GM19240 (cell line): Measurements from ENCODE around the gene YJEFN3.

Source experiments
- DNase-seq: peaks from one replicate; pipeline ENCODE4 v3.0.0; 2011; ENCODE audit warnings: low spot score; ENCODE audit not compliant: insufficient read length

YJEFN3 gene, protein sequence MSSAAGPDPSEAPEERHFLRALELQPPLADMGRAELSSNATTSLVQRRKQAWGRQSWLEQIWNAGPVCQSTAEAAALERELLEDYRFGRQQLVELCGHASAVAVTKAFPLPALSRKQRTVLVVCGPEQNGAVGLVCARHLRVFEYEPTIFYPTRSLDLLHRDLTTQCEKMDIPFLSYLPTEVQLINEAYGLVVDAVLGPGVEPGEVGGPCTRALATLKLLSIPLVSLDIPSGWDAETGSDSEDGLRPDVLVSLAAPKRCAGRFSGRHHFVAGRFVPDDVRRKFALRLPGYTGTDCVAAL

DNA sequence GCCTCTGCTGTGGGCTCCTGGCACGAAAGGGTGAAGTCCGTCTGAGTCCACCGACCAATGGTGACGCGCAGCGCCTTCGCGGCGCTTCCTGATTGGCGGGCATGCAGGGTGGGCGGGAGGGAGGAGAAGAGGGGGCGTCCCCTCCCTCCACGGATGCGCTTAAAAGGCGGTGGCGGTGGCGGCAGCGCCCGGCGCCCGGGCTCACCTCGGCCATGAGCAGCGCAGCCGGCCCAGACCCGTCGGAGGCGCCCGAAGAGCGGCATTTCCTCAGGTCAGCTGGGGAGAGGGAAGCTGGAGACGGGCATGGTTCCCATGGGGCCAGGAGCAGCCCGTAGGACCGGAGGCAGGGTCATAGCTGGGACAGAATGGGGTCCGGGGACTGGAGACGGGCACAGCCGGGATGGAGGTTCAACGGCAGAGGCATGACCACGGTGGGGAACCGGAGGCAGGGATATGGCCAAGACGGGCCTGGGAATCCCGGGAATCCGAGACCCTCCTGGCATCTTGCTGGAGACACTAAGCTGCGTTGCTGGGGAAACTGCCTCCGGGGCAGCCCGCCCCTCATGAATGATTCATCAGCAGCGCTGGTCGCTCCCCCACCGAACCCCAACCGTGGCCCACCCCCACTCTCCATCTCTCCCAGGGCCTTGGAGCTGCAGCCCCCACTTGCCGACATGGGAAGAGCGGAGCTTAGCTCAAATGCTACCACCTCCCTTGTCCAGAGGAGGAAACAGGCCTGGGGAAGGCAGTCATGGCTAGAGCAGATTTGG is at the start of gene YJEFN3:
TSS of gene YJEFN3 (plus strand) at position 191 of the 770 bp plus-strand sequence. CDS start at position 213, 22 bp downstream.
- DNase-seq, result no peak

DNA sequence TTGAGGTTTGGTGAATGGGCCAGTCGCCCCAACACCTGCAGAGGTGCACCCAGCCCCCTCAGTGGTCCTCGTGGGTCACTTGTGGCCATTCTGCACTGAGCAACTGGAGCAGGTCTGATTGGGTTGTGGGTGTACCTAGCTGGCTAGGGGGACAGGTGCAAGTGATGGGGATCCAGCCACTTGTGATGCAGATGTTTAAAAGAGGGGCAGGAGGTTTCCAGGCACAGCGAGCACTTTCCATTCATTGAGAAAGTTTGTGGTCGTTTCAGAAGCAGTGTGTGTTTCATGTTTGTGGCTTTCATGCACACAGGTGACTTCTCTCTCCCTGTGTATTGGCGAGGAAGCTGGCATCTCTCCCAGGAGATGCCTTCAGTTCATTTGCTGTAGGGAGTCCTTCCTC is 48.0 kb upstream of the YJEFN3 start:
- no peak for DNase-seq

DNA sequence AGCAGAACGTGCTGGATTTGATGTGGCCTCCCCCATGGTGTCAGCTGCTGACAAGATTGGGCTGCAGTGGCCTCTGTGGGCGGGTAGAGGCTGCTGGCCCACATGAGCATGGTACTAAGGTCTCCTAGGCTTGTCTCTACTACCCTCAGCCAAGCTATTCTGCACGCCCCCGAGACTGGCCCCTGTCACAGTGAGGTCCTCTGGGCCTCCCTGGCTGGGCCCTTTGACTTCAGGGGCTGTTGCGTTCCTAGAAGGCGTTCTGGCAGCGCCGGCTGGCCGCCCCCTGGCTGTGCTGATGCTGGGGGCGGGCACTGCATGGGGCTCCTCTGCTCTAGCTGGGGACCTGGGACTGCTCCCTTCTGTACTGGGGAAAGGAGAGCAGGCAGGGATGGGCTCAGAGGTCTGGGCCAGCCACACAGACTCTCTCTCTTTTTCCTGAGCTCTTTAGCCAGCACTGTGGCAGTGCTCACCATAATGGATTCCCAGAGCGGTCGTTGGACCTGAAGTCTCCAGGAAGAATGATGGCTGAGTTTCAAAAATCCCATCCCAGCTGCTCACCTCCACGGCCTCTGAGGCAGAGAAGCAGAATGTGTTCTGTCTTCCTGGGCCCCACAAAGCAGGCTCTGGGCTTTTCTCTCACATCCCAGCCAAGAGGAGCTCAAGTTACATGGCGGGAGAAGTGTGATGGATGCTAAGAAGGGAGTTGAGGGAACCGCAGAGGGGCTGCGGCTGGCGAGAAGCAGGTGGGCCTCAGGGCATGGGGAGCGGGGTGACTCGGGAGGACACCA is 45.7 kb upstream of the YJEFN3 start:
- DNase-seq, result no peak

GRCh38 chr19:19485161-19485997 is 43.3 kb upstream of the YJEFN3 start:
- DNase-seq, result no peak

DNA sequence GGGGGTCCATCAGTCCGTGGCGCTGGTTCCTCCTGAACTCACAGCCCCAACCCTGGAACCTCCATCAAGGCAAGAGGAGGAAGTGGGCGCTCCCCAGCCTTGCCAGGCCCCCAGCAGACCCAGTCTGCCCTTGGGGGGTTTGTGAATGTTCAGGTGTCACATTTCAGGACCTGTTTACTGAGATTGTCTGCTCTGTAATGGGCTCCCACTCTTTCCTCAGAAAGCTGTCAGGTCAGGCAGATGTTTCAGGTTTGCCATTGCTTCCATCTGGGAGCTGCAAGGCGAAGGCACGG is 42.8 kb upstream of the YJEFN3 start:
- DNase-seq, result no peak

DNA sequence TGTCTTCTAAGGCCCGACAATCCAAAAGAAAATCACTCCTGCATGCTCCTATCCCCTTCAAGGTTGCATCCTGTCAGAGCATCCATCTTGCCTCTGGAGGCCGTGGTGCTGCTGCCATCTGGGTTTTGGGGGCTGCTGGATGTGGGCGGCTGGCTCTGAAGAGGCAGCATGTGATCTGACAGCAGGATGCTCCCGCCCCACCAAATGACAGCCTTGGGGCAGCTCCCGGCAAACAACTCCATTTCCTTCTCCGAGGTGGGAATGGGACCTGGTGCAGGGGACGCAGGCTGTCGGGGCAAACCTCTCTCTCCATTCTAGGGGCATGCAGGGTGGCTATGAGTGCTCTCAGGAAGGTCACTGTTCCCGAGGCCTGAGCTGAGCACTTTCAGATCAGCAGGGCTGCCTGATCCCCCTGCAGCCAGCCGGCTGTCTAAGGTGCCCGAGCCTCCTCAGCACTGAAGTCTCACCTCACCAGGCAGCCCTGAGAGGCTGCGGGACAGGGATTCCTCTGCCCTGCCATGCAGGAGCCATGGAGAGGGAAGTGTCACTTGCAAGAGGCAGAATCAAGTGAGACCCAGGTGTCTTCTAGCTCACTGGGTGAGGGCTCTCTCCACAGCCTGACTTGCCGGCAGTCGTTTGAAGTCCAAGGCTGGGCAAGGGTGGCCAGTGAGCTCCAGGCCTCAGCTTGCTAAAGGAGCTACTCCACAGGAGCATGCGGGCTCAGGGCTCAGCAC is 42.2 kb upstream of the YJEFN3 start:
- DNase-seq, result no peak

DNA sequence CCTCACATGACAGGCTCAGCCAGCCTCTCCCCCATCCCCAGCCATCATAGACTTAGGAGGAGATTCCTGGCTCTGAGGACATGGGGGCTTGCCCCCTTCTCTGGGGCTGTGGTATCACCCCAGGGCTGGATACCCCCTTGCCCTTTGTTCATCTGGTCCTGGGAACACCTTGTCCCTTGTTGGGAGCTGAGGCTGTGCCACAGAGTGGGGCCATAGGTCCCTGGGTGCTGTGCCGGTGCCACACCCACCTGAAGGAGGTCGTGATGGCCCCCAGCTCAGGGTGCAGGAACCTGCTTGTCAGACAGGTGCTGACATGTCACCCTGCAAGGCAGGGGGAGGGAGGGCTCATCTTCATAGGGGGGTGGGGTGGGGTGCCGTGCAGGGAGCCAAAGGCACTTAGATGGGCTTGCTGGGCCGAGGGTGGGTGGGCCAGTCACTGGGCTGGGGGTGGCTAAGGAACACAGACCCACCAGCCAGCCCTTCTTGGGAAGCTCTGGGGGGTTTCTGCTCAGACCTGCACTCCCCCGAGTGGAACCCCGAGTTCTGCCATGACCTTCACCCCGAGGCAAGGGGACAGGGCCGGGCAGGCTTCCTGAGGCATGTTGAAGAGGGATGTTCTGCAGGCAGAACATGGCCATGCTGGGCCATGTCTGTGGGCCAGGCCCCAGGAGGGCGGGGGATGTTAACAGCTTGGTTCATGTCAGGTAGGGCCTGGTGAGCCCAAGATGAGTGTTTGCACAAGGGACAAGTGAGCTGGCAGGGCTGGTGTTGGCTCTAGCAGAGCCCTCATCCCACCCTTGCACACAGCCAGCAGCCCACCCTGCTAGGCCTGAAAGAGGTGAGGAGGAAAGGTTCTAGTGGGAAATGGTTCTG is 41.4 kb upstream of the YJEFN3 start:
- DNase-seq, result no peak

DNA sequence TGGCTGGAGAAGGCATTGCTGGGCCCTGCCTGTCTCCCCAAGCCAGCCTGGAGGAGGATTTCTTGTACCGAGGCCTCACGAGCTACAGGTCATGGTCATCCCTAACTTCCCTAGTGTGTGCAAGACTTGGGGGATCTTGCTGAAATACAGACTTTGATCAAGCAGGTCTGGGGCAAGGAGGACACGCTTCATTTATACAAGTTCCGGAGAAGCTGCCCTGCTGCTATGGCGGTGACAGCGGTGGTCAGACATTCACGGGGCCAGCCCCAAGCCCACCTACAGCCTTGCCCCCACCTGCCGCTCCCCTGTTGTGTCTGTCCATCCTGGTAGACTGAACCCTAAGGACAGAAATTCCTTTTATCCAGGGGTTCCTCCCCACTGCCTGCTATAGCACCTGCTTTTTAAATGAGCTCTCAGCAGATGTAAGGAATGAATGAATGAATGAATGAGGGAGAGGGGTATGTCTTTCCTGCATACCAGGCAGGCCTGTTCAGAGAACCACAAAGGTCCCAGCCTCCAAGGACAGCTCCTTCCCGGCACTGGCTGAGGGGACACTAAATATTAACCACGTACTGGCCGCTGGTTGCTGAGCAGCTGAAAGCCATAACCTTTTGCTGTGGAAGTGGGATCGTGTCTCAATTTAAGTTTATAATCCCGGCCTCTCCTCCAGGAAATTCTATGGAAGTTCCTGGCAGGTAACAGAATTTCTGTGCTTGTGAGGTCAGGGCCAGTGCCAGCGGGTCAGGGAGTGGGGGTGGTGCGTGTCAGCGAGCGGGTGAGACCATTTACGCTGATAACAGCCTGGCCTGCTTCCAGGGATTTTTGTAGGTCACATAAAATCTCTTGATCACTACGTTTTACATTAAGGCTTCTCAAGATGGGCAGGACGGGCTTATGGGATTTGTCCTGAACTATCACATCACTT is 40.5 kb upstream of the YJEFN3 start:
- no peak for DNase-seq

- DNase-seq, result peak; percentile 70
Observed at GRCh38 chr19:19488875-19489690, 39.6 kb upstream of the YJEFN3 start.

DNA sequence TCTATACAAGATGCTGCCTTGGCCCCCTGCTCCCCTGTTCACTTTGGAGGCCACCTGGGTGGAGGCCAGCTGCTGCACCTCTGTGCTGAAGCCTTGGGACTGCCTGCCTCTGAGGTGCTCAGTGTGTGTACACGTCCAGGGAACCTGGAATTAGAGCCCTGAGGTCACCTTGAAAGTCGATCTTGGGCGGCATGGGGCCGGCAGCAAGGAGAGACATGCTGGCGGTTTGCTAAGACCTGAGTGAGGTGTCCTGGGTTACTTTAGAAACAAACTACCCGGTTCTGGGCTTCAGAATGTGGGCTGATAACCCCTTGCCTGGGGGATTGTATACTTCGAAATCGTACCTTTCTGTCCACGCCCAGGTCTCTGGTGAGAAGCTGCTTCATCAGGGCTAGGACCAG is 38.9 kb upstream of the YJEFN3 start:
- no peak for DNase-seq

GRCh38 chr19:19490214-19490968 is 38.3 kb upstream of the YJEFN3 start:
- peak; percentile 94 for DNase-seq

DNA sequence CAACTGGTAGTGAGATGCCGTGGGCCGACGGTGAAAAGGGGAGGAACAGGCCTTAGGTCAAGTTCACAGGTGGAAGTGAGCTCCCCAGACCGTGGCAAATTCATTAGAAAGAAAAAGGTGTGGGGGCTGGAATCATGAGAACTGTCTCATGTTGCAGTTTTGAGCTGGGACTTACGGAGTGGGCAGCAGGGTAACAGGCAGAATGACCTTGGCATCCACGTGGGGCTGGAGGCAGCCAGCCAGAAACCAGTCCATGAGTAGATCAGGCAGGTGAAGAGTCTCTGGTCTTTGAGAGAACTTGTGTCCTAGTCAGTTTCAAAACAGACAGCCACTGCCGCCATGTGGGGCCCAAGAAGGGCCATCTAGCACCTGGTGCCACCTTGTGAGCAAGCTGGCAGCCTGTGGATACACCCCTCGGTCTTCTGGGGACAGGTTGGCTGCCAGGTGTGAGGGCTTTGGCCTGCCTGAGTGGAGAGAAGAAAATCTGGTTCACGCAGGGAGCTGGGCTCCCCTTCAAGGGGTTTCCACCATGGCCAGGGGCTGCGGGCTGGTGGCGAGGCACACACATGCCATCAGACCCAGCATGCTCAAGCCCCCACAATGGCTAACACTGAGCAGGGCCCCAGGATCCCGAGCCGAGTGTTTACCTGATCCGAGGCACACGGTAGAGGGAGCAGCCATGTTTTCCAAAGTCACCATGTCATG is 37.2 kb upstream of the YJEFN3 start:
- DNase-seq, result no peak

GRCh38 chr19:19492026-19492610 is 36.6 kb upstream of the YJEFN3 start:
- DNase-seq, result no peak

- no peak for DNase-seq
Observed at GRCh38 chr19:19493841-19494546, 34.7 kb upstream of the YJEFN3 start.
